CD4-positive, alpha-beta memory T cell (primary cell): ENCODE results near the gene RPSA. TPM values are rescaled to one million over a fixed set of nuclear protein-coding genes. Genes with fewer than 3 reads are reported as not detected.
"Not testable (repeated sequence)": the region's sequence is repeated elsewhere in the genome, so short reads cannot be mapped to it uniquely, and the experiment has no call there.

ENCODE experiments used
- CTCF ChIA-PET: fragments of 350-600 bp; sonication (Branson Sonifier 250); formaldehyde crosslinking; loops from one replicate; lab custom pipeline; 2021; ENCODE audit warnings: inconsistent platforms; ENCODE audit not compliant: partially characterized antibody; lab: Charles Lee
- POLR2A ChIA-PET: fragments of 350-600 bp; sonication (Branson Sonifier 250); formaldehyde crosslinking; loops from one replicate; lab custom pipeline; 2021; ENCODE audit not compliant: partially characterized antibody; lab: Charles Lee
- DNase-seq, 5 donors: peaks; one replicate each; pipeline versions ENCODE4 v3.0.0 to v3.0.0-alpha.2; 2020 to 2022; ENCODE audit warnings: mixed read lengths in 1 of 5
- H3K27ac ChIP-seq: one replicate; pipeline ENCODE4 v1.7.0; 2013; ENCODE audit warnings: low read depth, low read length
- H3K27me3 ChIP-seq: 2 replicates; pipeline ENCODE4 v1.7.0; 2013; ENCODE audit warnings: mild to moderate bottlenecking, low read length, moderate library complexity; ENCODE audit not compliant: insufficient read depth
- H3K36me3 ChIP-seq: 2 replicates; pipeline ENCODE4 v1.7.0; 2013; ENCODE audit warnings: mild to moderate bottlenecking, low read length, moderate library complexity; ENCODE audit not compliant: insufficient read depth
- H3K4me1 ChIP-seq: 2 replicates; pipeline ENCODE4 v1.7.0; 2013; ENCODE audit warnings: mild to moderate bottlenecking, low read length, moderate library complexity; ENCODE audit not compliant: insufficient read depth
- H3K4me3 ChIP-seq, 2 donors: one replicate each; pipeline ENCODE4 v1.7.0; 2013; ENCODE audit warnings: low read length in 2 of 2, mild to moderate bottlenecking in 1 of 2
- H3K9me3 ChIP-seq, 2 donors: one replicate each; pipeline ENCODE4 v1.7.0; 2013; ENCODE audit warnings: low read length in 2 of 2, control low read depth in 1 of 2; ENCODE audit not compliant: control insufficient read depth in 1 of 2
- H3K27ac Mint-ChIP-seq, 7 donors: one replicate each; pipeline ENCODE4 v1.8.0; 2020 to 2021; ENCODE audit warnings: mixed read lengths in 7 of 7, mild to moderate bottlenecking in 6 of 7, inconsistent platforms in 3 of 7, moderate library complexity in 3 of 7
- H3K27me3 Mint-ChIP-seq, 2 donors: one replicate each; pipeline ENCODE4 v1.8.0; 2020 to 2021; ENCODE audit warnings: mixed read lengths in 2 of 2
- H3K36me3 Mint-ChIP-seq, 2 donors: one replicate each; pipeline ENCODE4 v1.8.0; 2020 to 2021; ENCODE audit warnings: mixed read lengths in 2 of 2, inconsistent platforms in 1 of 2, mild to moderate bottlenecking in 1 of 2
- H3K4me1 Mint-ChIP-seq, 4 donors: one replicate each; pipeline ENCODE4 v1.8.0; 2020 to 2021; ENCODE audit warnings: mixed read lengths in 4 of 4, mild to moderate bottlenecking in 1 of 4
- H3K4me3 Mint-ChIP-seq, 8 donors: one replicate each; pipeline ENCODE4 v1.8.0; 2020 to 2021; ENCODE audit warnings: mixed read lengths in 8 of 8, mild to moderate bottlenecking in 7 of 8, moderate library complexity in 6 of 8, inconsistent platforms in 3 of 8
- H3K9me3 Mint-ChIP-seq, 8 donors: one replicate each; pipeline ENCODE4 v1.8.0; 2020 to 2021; ENCODE audit warnings: mixed read lengths in 8 of 8, mild to moderate bottlenecking in 5 of 8, inconsistent platforms in 3 of 8, moderate library complexity in 1 of 8
- intact Hi-C: fragments of 100-400 bp; cut with micrococcal nuclease; formaldehyde crosslinking; loops from one replicate; pipeline ENCODE4 v1.15.1; 2023
- polyA plus RNA-seq, 2 donors: library from polyadenylated mRNA; unstranded; fragments of 300-500 nt; fragmentation: Illumina TruSeq; gene quantifications; one replicate each; pipeline ENCODE4 v1.2.3, GENCODE V29; 2021
- total RNA-seq, 2 experiments: library from RNA; stranded (reverse); gene quantifications; one replicate each; pipeline ENCODE4 v1.2.3, GENCODE V29; 2021

The RPSA gene
- total and polyA plus RNA-seq, 4 experiments from 2014 or later, result 1,062 to 1,688 (median 1,447) TPM

- peaks cover 0 to 4% (median under 1%) of the 10 kb centered on the region in 4 donors for H3K4me1 Mint-ChIP-seq
- Histone ChIP-seq H3K27me3 (no peaks in the 10 kb centered on the region), H3K27ac (no peak overlapping the region), H3K36me3 (no peaks in the 10 kb centered on the region), H3K4me3 (no peak overlapping the region), H3K9me3 (no peaks in the 10 kb centered on the region), H3K4me1 (no peaks in the 10 kb centered on the region)
- CTCF ChIA-PET, result interaction anchor here (0.7 to 5.3 kb wide), 17 partner anchors 10 to 731 kb away, joined by 3 to 48 read pairs (median 4); partner anchors contain the start of genes MOBP and RPSA
- DNase-seq, result peak; percentile 51 to 59 (median 55)
- H3K9me3 Mint-ChIP-seq, result peaks cover 0 to 4% (median 0%) of the 10 kb centered on the region in 8 donors
- peaks cover 2 to 3% of the 10 kb centered on the region in 2 donors for H3K27me3 Mint-ChIP-seq
- intact Hi-C loops, result loop anchor here (1.0 kb wide), 1 partner anchor 42 kb away; the partner anchor contains the start of gene RPSA
- POLR2A ChIA-PET, result interaction anchor here (0.5 to 1.2 kb wide), 2 partner anchors 41 to 1213 kb away, joined by 3 to 4 read pairs; partner anchors contain the start of gene RPSA
- peak overlapping the region in 1 of 7 donors; percentile 37 for H3K27ac Mint-ChIP-seq
- H3K36me3 Mint-ChIP-seq, result no peaks in the 10 kb centered on the region
- no peak overlapping the region for H3K4me3 Mint-ChIP-seq
Measured at GRCh38 chr3:39447637-39448483, 41.3 kb downstream of the RPSA start.

- H3K9me3 Mint-ChIP-seq, result peaks cover 0 to 4% (median 0%) of the 10 kb centered on the region in 8 donors
- H3K27me3 Mint-ChIP-seq, result peaks cover 2 to 7% of the 10 kb centered on the region in 2 donors
- H3K4me1 Mint-ChIP-seq, result peaks cover 0 to 4% (median under 1%) of the 10 kb centered on the region in 4 donors
- CTCF ChIA-PET, result interaction anchor here (1.0 to 5.3 kb wide), 5 partner anchors 10 to 65 kb away, joined by 3 to 48 read pairs (median 9); partner anchors contain the start of genes MOBP and RPSA
- H3K36me3 Mint-ChIP-seq, result no peaks in the 10 kb centered on the region
- no peak for DNase-seq
- H3K4me3 Mint-ChIP-seq, result no peak overlapping the region
- Histone ChIP-seq H3K9me3 (no peaks in the 10 kb centered on the region), H3K36me3 (no peaks in the 10 kb centered on the region), H3K27me3 (no peaks in the 10 kb centered on the region), H3K4me3 (no peak overlapping the region), H3K4me1 (no peaks in the 10 kb centered on the region), H3K27ac (no peak overlapping the region)
- POLR2A ChIA-PET, result interaction anchor here (0.5 to 1.2 kb wide), 2 partner anchors 42 to 1214 kb away, joined by 3 to 4 read pairs; partner anchors contain the start of gene RPSA
- H3K27ac Mint-ChIP-seq, result no peak overlapping the region
- intact Hi-C loops, result loop anchor here (1.0 kb wide), 1 partner anchor 42 kb away; the partner anchor contains the start of gene RPSA
Measured at GRCh38 chr3:39448506-39449233, 42.1 kb downstream of the RPSA start.

- Histone ChIP-seq H3K27ac (no peak overlapping the region), H3K36me3 (no peaks in the 10 kb centered on the region), H3K4me3 (no peak overlapping the region), H3K27me3 (no peaks in the 10 kb centered on the region), H3K4me1 (no peaks in the 10 kb centered on the region), H3K9me3 (no peaks in the 10 kb centered on the region)
- POLR2A ChIA-PET, result no interaction called here
- Mint-ChIP-seq H3K4me1 (peaks cover 0 to 4% (median under 1%) of the 10 kb centered on the region in 4 donors), H3K36me3 (no peaks in the 10 kb centered on the region), H3K27me3 (peaks cover 0 to 11% of the 10 kb centered on the region in 2 donors), H3K4me3 (no peak overlapping the region), H3K27ac (no peak overlapping the region), H3K9me3 (peaks cover 0 to 4% (median 0%) of the 10 kb centered on the region in 8 donors)
- CTCF ChIA-PET, result interaction anchor here (0.7 to 5.3 kb wide), 3 partner anchors 8 to 42 kb away, joined by 3 to 48 read pairs (median 3); partner anchors contain the start of gene RPSA
- intact Hi-C loops, result no loop called here
- DNase-seq, result no peak
Measured at GRCh38 chr3:39449796-39450195, 43.3 kb downstream of the RPSA start.

- no peak for DNase-seq
- Mint-ChIP-seq H3K9me3 (peaks cover 0 to 4% (median 0%) of the 10 kb centered on the region in 8 donors), H3K27ac (no peak overlapping the region), H3K4me1 (no peaks in the 10 kb centered on the region), H3K4me3 (no peak overlapping the region), H3K27me3 (peaks cover 9 to 29% of the 10 kb centered on the region in 2 donors), H3K36me3 (no peaks in the 10 kb centered on the region)
- Histone ChIP-seq H3K27ac (no peak overlapping the region), H3K27me3 (no peaks in the 10 kb centered on the region), H3K36me3 (no peaks in the 10 kb centered on the region), H3K9me3 (no peaks in the 10 kb centered on the region), H3K4me3 (no peak overlapping the region), H3K4me1 (no peaks in the 10 kb centered on the region)
- ChIA-PET CTCF (interaction anchor here (1.0 kb wide), 1 partner anchor 10 kb away, joined by 3 read pairs; no protein-coding TSS in a partner anchor), POLR2A (no interaction called here)
- intact Hi-C loops, result no loop called here
Measured at GRCh38 chr3:39453134-39453533, 46.6 kb downstream of the RPSA start.

- H3K27ac ChIP-seq, DNase-seq, POLR2A ChIA-PET, intact Hi-C loops, H3K4me1 ChIP-seq, H3K36me3 Mint-ChIP-seq, H3K4me3 ChIP-seq, H3K36me3 ChIP-seq, H3K9me3 Mint-ChIP-seq, H3K9me3 ChIP-seq, H3K27ac Mint-ChIP-seq, H3K4me1 Mint-ChIP-seq, H3K27me3 ChIP-seq, H3K4me3 Mint-ChIP-seq: not testable (repeated sequence)
- peaks cover 11 to 29% of the 10 kb centered on the region in 2 donors for H3K27me3 Mint-ChIP-seq
- CTCF ChIA-PET, result interaction anchor here (1.0 to 1.4 kb wide), 2 partner anchors 8 to 11 kb away, joined by 3 read pairs; no protein-coding TSS in a partner anchor
Measured at GRCh38 chr3:39453872-39454271, 47.4 kb downstream of the RPSA start.

GRCh38 chr3:39454591-39455217 is 48.2 kb downstream of the RPSA start:
- no peaks in the 10 kb centered on the region for H3K4me1 Mint-ChIP-seq
- no peak overlapping the region for H3K27ac ChIP-seq
- H3K9me3 ChIP-seq, result no peaks in the 10 kb centered on the region
- no peak overlapping the region for H3K4me3 Mint-ChIP-seq
- peaks cover 0 to 2% (median 0%) of the 10 kb centered on the region in 8 donors for H3K9me3 Mint-ChIP-seq
- H3K27me3 ChIP-seq, result no peaks in the 10 kb centered on the region
- DNase-seq, result no peak
- H3K36me3 ChIP-seq, result no peaks in the 10 kb centered on the region
- H3K36me3 Mint-ChIP-seq, result no peaks in the 10 kb centered on the region
- peaks cover 11 to 29% of the 10 kb centered on the region in 2 donors for H3K27me3 Mint-ChIP-seq
- ChIA-PET CTCF (interaction anchor here (1.4 kb wide), 1 partner anchor 9 kb away, joined by 3 read pairs; no protein-coding TSS in a partner anchor), POLR2A (no interaction called here)
- no peaks in the 10 kb centered on the region for H3K4me1 ChIP-seq
- no peak overlapping the region for H3K27ac Mint-ChIP-seq
- intact Hi-C loops, result no loop called here
- H3K4me3 ChIP-seq, result no peak overlapping the region
